Measurements from ENCODE around the gene CFAP46. TPM values are rescaled to one million over a fixed set of nuclear protein-coding genes. Genes with fewer than 3 reads are reported as not detected.

CFAP46 gene
- total RNA-seq, 1 donor from 2014 or later = 3.7 TPM

DNA sequence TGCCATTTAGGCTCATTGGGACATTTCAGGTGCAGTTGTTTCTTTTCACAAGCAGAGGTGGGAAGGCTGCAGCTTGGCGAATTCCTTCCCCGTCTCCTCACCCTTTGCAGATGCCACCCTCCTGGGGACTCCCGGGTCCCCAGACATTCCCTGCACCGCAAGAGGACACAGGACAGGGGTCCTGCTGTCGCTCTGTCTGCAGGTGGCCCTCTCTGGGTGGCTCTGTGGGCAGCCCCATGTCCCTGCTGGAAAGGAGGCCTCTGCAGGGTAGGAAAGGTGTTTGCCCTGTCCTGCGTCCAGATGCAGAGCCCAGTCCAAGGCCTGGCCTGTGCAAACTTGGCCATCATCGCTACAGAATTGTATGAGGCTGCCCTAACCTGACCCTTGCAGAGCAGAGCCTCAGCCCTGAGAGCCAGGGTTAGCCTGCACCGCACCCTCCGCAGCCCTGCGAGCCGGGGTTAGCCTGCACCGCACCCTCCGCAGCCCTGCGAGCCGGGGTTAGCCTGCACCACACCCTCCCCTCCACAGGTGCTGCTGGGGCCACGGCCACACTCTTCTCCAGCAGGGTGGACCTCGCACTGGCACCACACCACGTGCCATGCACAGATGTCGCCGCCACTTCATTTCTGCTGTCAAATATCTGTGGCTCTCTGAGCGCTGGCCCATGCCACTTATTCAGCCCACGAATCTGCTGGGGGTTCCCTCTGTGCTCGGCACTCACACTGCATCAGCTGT lies 61.0 kb downstream of the CFAP46 start:
- CTCF ChIA-PET = no interaction called here
- Mint-ChIP-seq H3K4me1 (no peaks in the 10 kb centered on the region), H3K27me3 (peaks cover 9% of the 10 kb centered on the region), H3K36me3 (ENCODE audit: low read depth) (no peaks in the 10 kb centered on the region), H3K4me3 (no peak overlapping the region), H3K27ac (no peak overlapping the region), H3K9me3 (no peaks in the 10 kb centered on the region)
- intact Hi-C loops (cut with micrococcal nuclease) = no loop called here
- POLR2A ChIA-PET = no interaction called here
- ATAC-seq (ENCODE audit: low read depth) (no peak), DNase-seq (no peak)
- TF ChIP-seq, protein P1, sequence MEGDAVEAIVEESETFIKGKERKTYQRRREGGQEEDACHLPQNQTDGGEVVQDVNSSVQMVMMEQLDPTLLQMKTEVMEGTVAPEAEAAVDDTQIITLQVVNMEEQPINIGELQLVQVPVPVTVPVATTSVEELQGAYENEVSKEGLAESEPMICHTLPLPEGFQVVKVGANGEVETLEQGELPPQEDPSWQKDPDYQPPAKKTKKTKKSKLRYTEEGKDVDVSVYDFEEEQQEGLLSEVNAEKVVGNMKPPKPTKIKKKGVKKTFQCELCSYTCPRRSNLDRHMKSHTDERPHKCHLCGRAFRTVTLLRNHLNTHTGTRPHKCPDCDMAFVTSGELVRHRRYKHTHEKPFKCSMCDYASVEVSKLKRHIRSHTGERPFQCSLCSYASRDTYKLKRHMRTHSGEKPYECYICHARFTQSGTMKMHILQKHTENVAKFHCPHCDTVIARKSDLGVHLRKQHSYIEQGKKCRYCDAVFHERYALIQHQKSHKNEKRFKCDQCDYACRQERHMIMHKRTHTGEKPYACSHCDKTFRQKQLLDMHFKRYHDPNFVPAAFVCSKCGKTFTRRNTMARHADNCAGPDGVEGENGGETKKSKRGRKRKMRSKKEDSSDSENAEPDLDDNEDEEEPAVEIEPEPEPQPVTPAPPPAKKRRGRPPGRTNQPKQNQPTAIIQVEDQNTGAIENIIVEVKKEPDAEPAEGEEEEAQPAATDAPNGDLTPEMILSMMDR (IDR thresholded peaks at IDR 0.05) = no peak

DNA sequence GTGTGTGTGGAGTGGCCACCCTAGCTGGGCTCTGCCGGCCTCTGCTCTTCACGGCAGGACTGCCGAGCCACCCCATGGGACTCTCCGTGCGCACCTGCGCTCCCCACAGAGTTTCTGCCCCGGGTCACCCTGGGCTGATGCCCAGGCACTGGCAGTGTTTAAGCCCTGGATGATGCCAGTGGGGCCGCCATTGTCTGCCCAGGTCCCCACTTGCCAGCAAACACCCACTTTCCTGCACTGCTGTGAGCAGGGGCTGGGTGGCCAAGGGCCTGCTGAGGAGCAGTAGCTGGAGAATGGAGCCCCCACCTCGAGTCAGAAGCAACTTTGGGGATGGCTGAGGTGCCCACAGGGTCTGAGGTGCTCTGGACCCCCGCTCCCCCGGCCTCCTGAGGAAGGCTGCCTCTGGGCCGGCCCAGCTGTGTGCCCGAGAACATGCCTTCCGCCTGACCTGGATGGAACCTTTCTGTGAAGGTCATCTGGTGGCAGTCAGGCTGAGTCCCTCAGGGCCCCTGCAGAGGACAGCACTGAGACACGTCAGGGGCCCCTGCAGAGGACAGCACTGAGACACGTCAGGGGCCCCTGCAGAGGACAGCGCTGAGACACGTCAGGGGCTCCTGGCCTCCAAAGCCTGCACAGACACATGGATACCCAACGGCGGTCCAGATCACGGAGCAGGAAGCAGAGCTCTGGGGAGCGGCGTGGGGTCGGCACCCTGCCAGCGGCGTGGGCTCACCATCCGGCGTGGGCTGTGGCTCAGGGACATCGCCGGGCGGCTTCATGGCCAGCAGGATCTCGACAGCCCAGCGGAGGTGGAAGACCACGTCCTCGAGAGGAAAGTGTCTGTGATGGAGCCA lies 62.0 kb downstream of the CFAP46 start:
- H3K27me3 Mint-ChIP-seq = peaks cover 16% of the 10 kb centered on the region
- H3K27ac Mint-ChIP-seq = no peak overlapping the region
- H3K36me3 Mint-ChIP-seq (ENCODE audit: low read depth) = no peaks in the 10 kb centered on the region
- TF ChIP-seq, protein P1 (IDR thresholded peaks at IDR 0.05) = no peak
- ChIA-PET POLR2A (no interaction called here), CTCF (no interaction called here)
- H3K4me3 Mint-ChIP-seq = no peak overlapping the region
- peaks cover 4% of the 10 kb centered on the region for H3K9me3 Mint-ChIP-seq
- H3K4me1 Mint-ChIP-seq = no peaks in the 10 kb centered on the region
- intact Hi-C loops (cut with micrococcal nuclease) = no loop called here
- DNase-seq (peak; percentile 6), ATAC-seq (ENCODE audit: low read depth) (no peak)

DNA sequence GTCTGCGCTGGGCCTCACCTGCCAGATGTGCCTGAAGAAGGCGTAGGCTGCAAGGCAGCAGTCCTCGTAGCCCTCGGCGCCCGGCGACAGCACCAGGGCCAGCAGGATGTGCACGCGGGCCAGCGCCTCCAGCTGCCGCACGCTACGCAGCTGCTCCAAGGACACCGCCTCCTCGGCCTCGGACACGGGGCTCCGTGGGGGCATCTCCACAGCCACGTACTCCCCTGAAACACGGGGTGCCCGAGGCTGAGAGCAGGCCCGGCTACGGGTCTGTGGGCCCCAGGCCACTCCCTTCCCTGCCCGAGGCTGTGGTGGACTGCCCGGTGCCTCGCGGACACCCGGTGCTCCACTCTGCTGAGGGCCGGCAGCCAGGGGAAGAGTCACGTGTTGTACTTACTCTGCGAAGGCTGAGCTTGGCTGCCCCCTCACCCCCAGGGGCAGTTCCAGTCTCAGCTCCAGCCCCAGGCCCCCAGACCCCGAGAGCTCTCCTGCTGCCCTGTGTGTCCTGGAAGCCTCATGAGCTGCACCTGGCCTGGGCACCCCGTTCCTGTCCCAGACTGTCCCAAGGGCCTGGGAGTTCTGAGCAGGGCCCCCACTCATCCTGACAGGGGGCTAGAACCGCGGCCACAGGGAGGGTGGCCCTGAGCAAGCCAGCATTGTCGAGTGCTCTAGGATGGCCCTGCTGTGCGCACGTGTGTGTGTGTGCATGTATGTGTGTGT lies 62.8 kb downstream of the CFAP46 start:
- ATAC-seq (ENCODE audit: low read depth) (no peak), DNase-seq (no peak)
- POLR2A ChIA-PET = no interaction called here
- intact Hi-C loops (cut with micrococcal nuclease) = no loop called here
- CTCF ChIA-PET = no interaction called here
- no peak overlapping the region for H3K27ac Mint-ChIP-seq
- no peak overlapping the region for H3K4me3 Mint-ChIP-seq
- H3K27me3 Mint-ChIP-seq = peaks cover 19% of the 10 kb centered on the region
- TF ChIP-seq, protein P1 (IDR thresholded peaks at IDR 0.05) = no peak
- H3K36me3 Mint-ChIP-seq (ENCODE audit: low read depth) = no peaks in the 10 kb centered on the region
- H3K9me3 Mint-ChIP-seq = peaks cover 5% of the 10 kb centered on the region
- no peaks in the 10 kb centered on the region for H3K4me1 Mint-ChIP-seq

DNA sequence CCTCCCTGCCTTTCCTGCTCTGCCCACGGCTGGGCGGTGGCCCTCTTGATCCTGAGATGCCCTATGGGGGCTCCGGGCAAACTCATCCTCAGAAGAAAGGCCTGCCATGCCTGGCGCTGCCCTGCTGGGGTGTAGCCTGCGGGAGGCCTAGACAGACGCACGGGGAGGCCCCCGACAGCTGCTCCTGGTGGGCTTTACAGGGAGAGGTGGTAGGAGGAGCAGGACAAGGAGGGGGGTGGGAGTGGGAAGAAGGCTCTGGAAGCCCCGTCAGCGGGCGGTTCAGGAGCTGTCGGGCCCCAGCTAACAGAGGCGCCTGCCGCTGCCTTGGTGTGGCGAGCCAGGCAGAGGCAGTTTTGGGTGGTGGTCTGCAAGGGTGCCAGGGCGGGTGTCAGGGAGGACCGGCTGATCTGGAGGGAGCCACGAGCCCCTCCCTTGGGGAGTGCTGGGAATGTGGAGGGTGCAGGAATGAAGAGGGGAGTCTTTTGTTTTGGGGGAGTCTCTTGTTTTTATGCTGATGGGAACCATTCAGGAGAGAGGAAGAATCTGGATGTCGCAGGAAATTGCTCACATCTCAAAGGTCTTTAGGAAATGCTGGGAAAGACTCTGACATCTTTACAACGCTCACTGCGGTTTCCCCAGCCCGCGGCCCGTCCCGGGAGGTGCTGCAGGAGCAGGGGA lies 63.5 kb downstream of the CFAP46 start:
- H3K9me3 Mint-ChIP-seq = peaks cover 5% of the 10 kb centered on the region
- ATAC-seq (ENCODE audit: low read depth) (no peak), DNase-seq (no peak)
- no peaks in the 10 kb centered on the region for H3K4me1 Mint-ChIP-seq
- no peaks in the 10 kb centered on the region for H3K36me3 Mint-ChIP-seq (ENCODE audit: low read depth)
- ChIA-PET POLR2A (no interaction called here), CTCF (no interaction called here)
- TF ChIP-seq, protein P1 (IDR thresholded peaks at IDR 0.05) = no peak
- intact Hi-C loops (cut with micrococcal nuclease) = no loop called here
- no peak overlapping the region for H3K27ac Mint-ChIP-seq
- no peak overlapping the region for H3K4me3 Mint-ChIP-seq
- H3K27me3 Mint-ChIP-seq = peaks cover 22% of the 10 kb centered on the region
